GM23338 (cell line): ENCODE data around the gene CTDSP2. TPM values are rescaled to one million over a fixed set of nuclear protein-coding genes. Genes with fewer than 3 reads are reported as not detected.

Experiments
- ATAC-seq: fragments of 200-7000 bp; cut with Tn5 transposase; 3 replicates; pipeline ENCODE4 v1.9.1; 2020
- DNase-seq: peaks from one replicate; pipeline ENCODE4 v3.0.0-alpha.2; 2015; ENCODE audit warnings: low spot score
- H2AFZ ChIP-seq: fragments of 200-600 bp; sonication (generic); 2 replicates; pipeline ENCODE4 v1.8.0; 2016; ENCODE audit warnings: antibody characterized with exemption, mild to moderate bottlenecking, moderate library complexity
- H3F3A ChIP-seq: fragments of 200-600 bp; sonication (generic); replicated peaks from 2 replicates; pipeline ENCODE4 v1.8.0; 2017; ENCODE audit warnings: antibody characterized with exemption, mixed run types, low read depth
- H3K27ac ChIP-seq: fragments of 200-600 bp; sonication (generic); 2 replicates; pipeline ENCODE4 v1.6.1; 2016; ENCODE audit warnings: low read depth
- H3K27me3 ChIP-seq: fragments of 200-600 bp; sonication (generic); 2 replicates; pipeline ENCODE4 v1.8.0; 2016; ENCODE audit warnings: mild to moderate bottlenecking, mixed run types, moderate library complexity; ENCODE audit not compliant: insufficient read depth
- H3K36me3 ChIP-seq: fragments of 200-600 bp; sonication (generic); 2 replicates; pipeline ENCODE4 v1.8.0; 2016; ENCODE audit warnings: mild to moderate bottlenecking; ENCODE audit not compliant: insufficient read depth
- H3K4me1 ChIP-seq: fragments of 200-600 bp; sonication (generic); 2 replicates; pipeline ENCODE4 v1.8.0; 2016; ENCODE audit warnings: mild to moderate bottlenecking, moderate library complexity; ENCODE audit not compliant: insufficient read depth
- H3K4me2 ChIP-seq: fragments of 200-600 bp; sonication (generic); 2 replicates; pipeline ENCODE4 v1.7.1; 2017; ENCODE audit warnings: mixed run types
- H3K4me3 ChIP-seq: fragments of 200-600 bp; sonication (generic); 2 replicates; pipeline ENCODE4 v1.6.1; 2016; ENCODE audit warnings: mixed run types
- H3K79me2 ChIP-seq: fragments of 200-600 bp; sonication (generic); replicated peaks from 2 replicates; pipeline ENCODE4 v1.8.0; 2017; ENCODE audit warnings: mild to moderate bottlenecking; ENCODE audit not compliant: insufficient read depth
- H3K9me2 ChIP-seq: fragments of 200-600 bp; sonication (generic); 2 replicates; pipeline ENCODE4 v1.8.0; 2017; ENCODE audit not compliant: insufficient read depth
- H4K20me1 ChIP-seq: fragments of 200-600 bp; sonication (generic); replicated peaks from 2 replicates; pipeline ENCODE4 v1.8.0; 2017; ENCODE audit warnings: mild to moderate bottlenecking; ENCODE audit not compliant: insufficient read depth
- H3K27ac Mint-ChIP-seq: 2 replicates; pipeline ENCODE4 v1.8.0; 2020; ENCODE audit warnings: inconsistent platforms, mild to moderate bottlenecking, moderate library complexity, mixed read lengths
- H3K27me3 Mint-ChIP-seq: 3 replicates; pipeline ENCODE4 v1.8.0; 2022; ENCODE audit warnings: low read depth, mild to moderate bottlenecking, moderate library complexity, mixed read lengths, inconsistent platforms; ENCODE audit not compliant: insufficient read depth, poor library complexity
- H3K36me3 Mint-ChIP-seq: 3 replicates; pipeline ENCODE4 v1.8.0; 2021; ENCODE audit warnings: low read depth, mild to moderate bottlenecking, inconsistent platforms, moderate library complexity, mixed read lengths
- H3K4me1 Mint-ChIP-seq: 3 replicates; pipeline ENCODE4 v1.8.0; 2020; ENCODE audit warnings: mild to moderate bottlenecking, inconsistent platforms, mixed read lengths
- H3K4me3 Mint-ChIP-seq: 3 replicates; pipeline ENCODE4 v1.8.0; 2021; ENCODE audit warnings: moderate library complexity, mild to moderate bottlenecking, inconsistent platforms, mixed read lengths
- H3K9me3 Mint-ChIP-seq: 3 replicates; pipeline ENCODE4 v1.8.0; 2020; ENCODE audit warnings: moderate library complexity, mild to moderate bottlenecking, inconsistent platforms, mixed read lengths
- JUNB ChIP-seq: IDR thresholded peaks from one replicate; pipeline ENCODE4 v1.6.1; 2016; ENCODE audit warnings: antibody characterized with exemption; ENCODE audit not compliant: unreplicated experiment
- NANOG ChIP-seq: IDR thresholded peaks from 2 replicates; pipeline ENCODE4 v1.6.1; 2016; ENCODE audit warnings: antibody characterized with exemption, borderline replicate concordance
- STAT1 ChIP-seq: IDR thresholded peaks from one replicate; pipeline ENCODE4 v1.6.1; 2016; ENCODE audit warnings: antibody characterized with exemption; ENCODE audit not compliant: unreplicated experiment
- ZNF114 ChIP-seq: fragments of 250-450 bp; sonication (Bioruptor Pico); IDR thresholded peaks from 2 replicates; pipeline ENCODE4 v1.5.0; 2020; ENCODE audit warnings: mild to moderate bottlenecking, moderate library complexity
- microRNA counts: library from miRNA; unstranded; fragments of <30 nt; microRNA quantifications from one replicate; lab custom pipeline; 2017
- microRNA-seq: library from miRNA; unstranded; fragments of <30 nt; microRNA quantifications from one replicate; pipeline ENCODE4, GENCODE V29; 2017
- polyA plus RNA-seq: library from polyadenylated mRNA; unstranded; fragments of >200 nt; fragmentation: Nextera tagmentation; extraction: Ambion mirVana; gene quantifications from 2 replicates; pipeline ENCODE4 v1.2.1, GENCODE V29; 2016
- small RNA-seq: library from RNA; depleted of rRNA; stranded (forward); fragments of <200 nt; gene quantifications from one replicate; pipeline ENCODE3, GENCODE V24; 2014; ENCODE audit warnings: low replicate concordance
- total RNA-seq: library from RNA; depleted of rRNA; stranded (reverse); fragments of >200 nt; shearing (Covaris generic); gene quantifications from 2 replicates; pipeline ENCODE4 v1.2.3, GENCODE V29; 2014; rRNA removed
- TF ChIP-seq, protein P1 (sequence below), 2 experiments: fragments of 200-600 bp in 1 of 2; sonication (generic) in 1 of 2; conservative IDR thresholded peaks; 2 replicates each; pipeline versions ENCODE4 v1.5.1 to v1.6.1; 2016 to 2017; ENCODE audit warnings: antibody characterized with exemption in 2 of 2, low read depth in 2 of 2, mild to moderate bottlenecking in 2 of 2, moderate library complexity in 1 of 2
- TF ChIP-seq, protein P2 (sequence below): IDR thresholded peaks from one replicate; pipeline ENCODE4 v1.6.1; 2018; ENCODE audit warnings: antibody characterized with exemption; ENCODE audit not compliant: unreplicated experiment
- TF ChIP-seq, protein P3 (sequence below): IDR thresholded peaks from 2 replicates; pipeline ENCODE4 v1.6.1; 2016; ENCODE audit warnings: antibody characterized with exemption

The CTDSP2 gene
- total and polyA plus RNA-seq, 2 experiments from 2014 or later: 22.8 to 81.9 TPM

DNA sequence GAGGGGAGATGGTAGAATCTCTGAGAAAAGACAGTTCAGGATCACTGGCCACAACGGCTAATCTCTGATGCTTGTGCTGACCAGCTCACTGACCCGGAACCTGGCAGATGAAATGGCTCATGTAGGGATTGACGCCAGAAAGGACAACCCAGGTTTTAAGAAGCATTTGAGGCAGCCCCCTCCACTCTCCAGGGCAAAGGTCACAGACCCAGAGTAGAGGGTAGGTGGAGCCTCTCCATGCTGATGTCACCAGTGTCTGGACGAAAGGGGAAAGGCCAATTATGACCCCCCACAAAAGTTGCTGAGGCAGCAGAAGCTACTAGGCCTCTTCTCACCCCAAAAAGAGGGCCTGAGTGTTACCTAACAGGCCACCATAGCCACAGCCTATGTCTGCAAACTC, 75.8 kb downstream of the CTDSP2 start:
- peaks cover 9% of the 10 kb centered on the region; the same call in 1 of the 2 replicates for H3F3A ChIP-seq
- H3K27ac ChIP-seq: no peak overlapping the region
- H3K9me2 ChIP-seq: no peaks in the 10 kb centered on the region
- peaks cover 41% of the 10 kb centered on the region for H3K27me3 ChIP-seq
- no peak overlapping the region for H3K4me2 ChIP-seq
- Mint-ChIP-seq H3K4me1 (peaks cover 22% of the 10 kb centered on the region), H3K27ac (no peak overlapping the region), H3K4me3 (peak overlapping the region; percentile 98), H3K27me3 (peaks cover 28% of the 10 kb centered on the region), H3K36me3 (peaks cover 35% of the 10 kb centered on the region), H3K9me3 (no peaks in the 10 kb centered on the region; the same call in 2 of the 3 replicates)
- peak overlapping the region; percentile 78; the same call in 1 of the 2 replicates for H3K4me3 ChIP-seq
- H3K79me2 ChIP-seq: no peaks in the 10 kb centered on the region
- no peak overlapping the region for H2AFZ ChIP-seq
- H3K4me1 ChIP-seq: peaks cover 14% of the 10 kb centered on the region; the same call in 1 of the 2 replicates
- no peak for ATAC-seq
- TF ChIP-seq STAT1 (no peak), NANOG (no peak), JUNB (no peak), ZNF114 (CRISPR knock-in tag) (no peak)
- TF ChIP-seq, protein P1, sequence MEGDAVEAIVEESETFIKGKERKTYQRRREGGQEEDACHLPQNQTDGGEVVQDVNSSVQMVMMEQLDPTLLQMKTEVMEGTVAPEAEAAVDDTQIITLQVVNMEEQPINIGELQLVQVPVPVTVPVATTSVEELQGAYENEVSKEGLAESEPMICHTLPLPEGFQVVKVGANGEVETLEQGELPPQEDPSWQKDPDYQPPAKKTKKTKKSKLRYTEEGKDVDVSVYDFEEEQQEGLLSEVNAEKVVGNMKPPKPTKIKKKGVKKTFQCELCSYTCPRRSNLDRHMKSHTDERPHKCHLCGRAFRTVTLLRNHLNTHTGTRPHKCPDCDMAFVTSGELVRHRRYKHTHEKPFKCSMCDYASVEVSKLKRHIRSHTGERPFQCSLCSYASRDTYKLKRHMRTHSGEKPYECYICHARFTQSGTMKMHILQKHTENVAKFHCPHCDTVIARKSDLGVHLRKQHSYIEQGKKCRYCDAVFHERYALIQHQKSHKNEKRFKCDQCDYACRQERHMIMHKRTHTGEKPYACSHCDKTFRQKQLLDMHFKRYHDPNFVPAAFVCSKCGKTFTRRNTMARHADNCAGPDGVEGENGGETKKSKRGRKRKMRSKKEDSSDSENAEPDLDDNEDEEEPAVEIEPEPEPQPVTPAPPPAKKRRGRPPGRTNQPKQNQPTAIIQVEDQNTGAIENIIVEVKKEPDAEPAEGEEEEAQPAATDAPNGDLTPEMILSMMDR (conservative IDR thresholded peaks at IDR 0.05; ENCODE audit: low read depth in 2 of 2): no peak
- TF ChIP-seq, protein P2, sequence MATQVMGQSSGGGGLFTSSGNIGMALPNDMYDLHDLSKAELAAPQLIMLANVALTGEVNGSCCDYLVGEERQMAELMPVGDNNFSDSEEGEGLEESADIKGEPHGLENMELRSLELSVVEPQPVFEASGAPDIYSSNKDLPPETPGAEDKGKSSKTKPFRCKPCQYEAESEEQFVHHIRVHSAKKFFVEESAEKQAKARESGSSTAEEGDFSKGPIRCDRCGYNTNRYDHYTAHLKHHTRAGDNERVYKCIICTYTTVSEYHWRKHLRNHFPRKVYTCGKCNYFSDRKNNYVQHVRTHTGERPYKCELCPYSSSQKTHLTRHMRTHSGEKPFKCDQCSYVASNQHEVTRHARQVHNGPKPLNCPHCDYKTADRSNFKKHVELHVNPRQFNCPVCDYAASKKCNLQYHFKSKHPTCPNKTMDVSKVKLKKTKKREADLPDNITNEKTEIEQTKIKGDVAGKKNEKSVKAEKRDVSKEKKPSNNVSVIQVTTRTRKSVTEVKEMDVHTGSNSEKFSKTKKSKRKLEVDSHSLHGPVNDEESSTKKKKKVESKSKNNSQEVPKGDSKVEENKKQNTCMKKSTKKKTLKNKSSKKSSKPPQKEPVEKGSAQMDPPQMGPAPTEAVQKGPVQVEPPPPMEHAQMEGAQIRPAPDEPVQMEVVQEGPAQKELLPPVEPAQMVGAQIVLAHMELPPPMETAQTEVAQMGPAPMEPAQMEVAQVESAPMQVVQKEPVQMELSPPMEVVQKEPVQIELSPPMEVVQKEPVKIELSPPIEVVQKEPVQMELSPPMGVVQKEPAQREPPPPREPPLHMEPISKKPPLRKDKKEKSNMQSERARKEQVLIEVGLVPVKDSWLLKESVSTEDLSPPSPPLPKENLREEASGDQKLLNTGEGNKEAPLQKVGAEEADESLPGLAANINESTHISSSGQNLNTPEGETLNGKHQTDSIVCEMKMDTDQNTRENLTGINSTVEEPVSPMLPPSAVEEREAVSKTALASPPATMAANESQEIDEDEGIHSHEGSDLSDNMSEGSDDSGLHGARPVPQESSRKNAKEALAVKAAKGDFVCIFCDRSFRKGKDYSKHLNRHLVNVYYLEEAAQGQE: no peak
- TF ChIP-seq, protein P3, sequence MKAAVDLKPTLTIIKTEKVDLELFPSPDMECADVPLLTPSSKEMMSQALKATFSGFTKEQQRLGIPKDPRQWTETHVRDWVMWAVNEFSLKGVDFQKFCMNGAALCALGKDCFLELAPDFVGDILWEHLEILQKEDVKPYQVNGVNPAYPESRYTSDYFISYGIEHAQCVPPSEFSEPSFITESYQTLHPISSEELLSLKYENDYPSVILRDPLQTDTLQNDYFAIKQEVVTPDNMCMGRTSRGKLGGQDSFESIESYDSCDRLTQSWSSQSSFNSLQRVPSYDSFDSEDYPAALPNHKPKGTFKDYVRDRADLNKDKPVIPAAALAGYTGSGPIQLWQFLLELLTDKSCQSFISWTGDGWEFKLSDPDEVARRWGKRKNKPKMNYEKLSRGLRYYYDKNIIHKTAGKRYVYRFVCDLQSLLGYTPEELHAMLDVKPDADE: no peak
- DNase-seq: no peak
- no peaks in the 10 kb centered on the region; the same call in 1 of the 2 replicates for H3K36me3 ChIP-seq
- H4K20me1 ChIP-seq: peaks cover 7% of the 10 kb centered on the region; the same call in 1 of the 2 replicates

MicroRNA genes within 50 kb of the gene (microRNA counts, 767-probe panel; counts per million panel counts)
- microRNA hsa-miR-26a-5p (lab: Ali Mortazavi, UCI): 8,249 counts per million, percentile 50 among the panel's probes with 10 or more counts

Small RNA genes lying within 50 kb of the gene (microRNA-seq; reads per million reads assigned to microRNA genes)
- 6.6 reads per million, percentile 24 among the genes with 10 or more reads in this experiment for gene MIR26A2

Small RNA genes lying within 50 kb of the gene (small RNA-seq; reads per million reads assigned to genes)
- gene MIR26A2 (0.75 reads per million, percentile 51 among the genes with 10 or more reads in this experiment), gene RNU6-1083P (not detected)

Other genes starting within 250 kb of the CTDSP2 start
- gene DTX3, start 241.9 kb downstream of the CTDSP2 start, total RNA-seq: 37.8 and 46.6 TPM in 2 replicates
- 16.7 and 22.8 TPM in 2 replicates for gene DTX3, start 241.9 kb downstream of the CTDSP2 start, polyA plus RNA-seq
- gene ARHGEF25, start 235.3 kb downstream of the CTDSP2 start, total RNA-seq: 9.9 and 10.2 TPM in 2 replicates
- 0.53 TPM in 1 of 2 replicates, not detected in the other for gene ARHGEF25, start 235.3 kb downstream of the CTDSP2 start, polyA plus RNA-seq
- gene B4GALNT1, start 213.5 kb downstream of the CTDSP2 start, total RNA-seq: 2.4 and 2.8 TPM in 2 replicates
- 1.3 and 1.4 TPM in 2 replicates for gene B4GALNT1, start 213.5 kb downstream of the CTDSP2 start, polyA plus RNA-seq
- 66.1 and 79.7 TPM in 2 replicates for gene OS9, start 152.6 kb downstream of the CTDSP2 start, total RNA-seq
- 27.5 and 29.3 TPM in 2 replicates for gene OS9, start 152.6 kb downstream of the CTDSP2 start, polyA plus RNA-seq
- gene AGAP2, start 108.0 kb downstream of the CTDSP2 start, total RNA-seq: 1.1 and 1.3 TPM in 2 replicates
- 0.36 and 0.38 TPM in 2 replicates for gene AGAP2, start 108.0 kb downstream of the CTDSP2 start, polyA plus RNA-seq
- gene TSPAN31, start 101.7 kb downstream of the CTDSP2 start, total RNA-seq: 15.6 and 32.9 TPM in 2 replicates
- 12.9 and 15.5 TPM in 2 replicates for gene TSPAN31, start 101.7 kb downstream of the CTDSP2 start, polyA plus RNA-seq
- 198 and 214 TPM in 2 replicates for gene CDK4, start 94.4 kb downstream of the CTDSP2 start, total RNA-seq
- 105 and 108 TPM in 2 replicates for gene CDK4, start 94.4 kb downstream of the CTDSP2 start, polyA plus RNA-seq
- 2.9 and 3.5 TPM in 2 replicates for gene MARCHF9, start 91.6 kb downstream of the CTDSP2 start, total RNA-seq
- gene MARCHF9, start 91.6 kb downstream of the CTDSP2 start, polyA plus RNA-seq: 3.1 and 3.3 TPM in 2 replicates
- gene CYP27B1, start 79.7 kb downstream of the CTDSP2 start, total RNA-seq: 2.7 and 6.8 TPM in 2 replicates
- gene CYP27B1, start 79.7 kb downstream of the CTDSP2 start, polyA plus RNA-seq: 0.83 and 1.1 TPM in 2 replicates
- gene METTL1, start 74.6 kb downstream of the CTDSP2 start, total RNA-seq: 12.2 and 18.9 TPM in 2 replicates
- 39.5 and 47.0 TPM in 2 replicates for gene METTL1, start 74.6 kb downstream of the CTDSP2 start, polyA plus RNA-seq
- 3.0 and 5.3 TPM in 2 replicates for gene EEF1AKMT3, start 74.1 kb downstream of the CTDSP2 start, total RNA-seq
- 1.3 and 1.7 TPM in 2 replicates for gene EEF1AKMT3, start 74.1 kb downstream of the CTDSP2 start, polyA plus RNA-seq
- 29.5 and 30.9 TPM in 2 replicates for gene TSFM, start 63.9 kb downstream of the CTDSP2 start, total RNA-seq
- 41.7 and 43.1 TPM in 2 replicates for gene TSFM, start 63.9 kb downstream of the CTDSP2 start, polyA plus RNA-seq
- 0.12 and 0.17 TPM in 2 replicates for gene AVIL, start 28.0 kb downstream of the CTDSP2 start, total RNA-seq
- 0.59 and 1.3 TPM in 2 replicates for gene AVIL, start 28.0 kb downstream of the CTDSP2 start, polyA plus RNA-seq
- gene ATP23, start 94.8 kb upstream of the CTDSP2 start, total RNA-seq: 14.7 and 22.4 TPM in 2 replicates
- gene ATP23, start 94.8 kb upstream of the CTDSP2 start, polyA plus RNA-seq: 21.0 and 22.1 TPM in 2 replicates